Loucy (cell line): ENCODE measurements around the gene NEO1.

Source experiments
- H2AFZ ChIP-seq: fragments of 200-600 bp; sonication (generic); 2 replicates; pipeline ENCODE4 v1.6.0; 2016; ENCODE audit warnings: antibody characterized with exemption, mild to moderate bottlenecking, low read length, moderate library complexity
- H3F3A ChIP-seq: fragments of 200-600 bp; 2 replicates; pipeline ENCODE4 v1.6.0; 2016; ENCODE audit warnings: antibody characterized with exemption, low read depth, mild to moderate bottlenecking
- H3K27me3 ChIP-seq: fragments of 200-600 bp; sonication (generic); 2 replicates; pipeline ENCODE4 v1.6.1; 2014; ENCODE audit warnings: low read length, mild to moderate bottlenecking; ENCODE audit not compliant: insufficient read depth, poor library complexity, severe bottlenecking
- H3K36me3 ChIP-seq: fragments of 200-600 bp; sonication (generic); 2 replicates; pipeline ENCODE4 v1.6.1; 2016; ENCODE audit warnings: low read length; ENCODE audit not compliant: insufficient read depth
- H3K4me1 ChIP-seq: fragments of 200-600 bp; sonication (generic); 2 replicates; pipeline ENCODE4 v1.5.1; 2014; ENCODE audit warnings: low read length, mild to moderate bottlenecking; ENCODE audit not compliant: insufficient read depth, poor library complexity, severe bottlenecking
- H3K4me2 ChIP-seq: fragments of 200-600 bp; sonication (generic); 2 replicates; pipeline ENCODE4 v1.6.0; 2014; ENCODE audit warnings: antibody characterized with exemption, low read length, low read depth, mild to moderate bottlenecking; ENCODE audit not compliant: poor library complexity, severe bottlenecking
- H3K4me3 ChIP-seq: fragments of 200-600 bp; sonication (generic); 2 replicates; pipeline ENCODE4 v1.5.1; 2014; ENCODE audit warnings: low read length, mild to moderate bottlenecking, mixed read lengths; ENCODE audit not compliant: poor library complexity, severe bottlenecking
- H3K79me2 ChIP-seq: fragments of 200-600 bp; sonication (generic); 2 replicates; pipeline ENCODE4 v1.6.1; 2014; ENCODE audit warnings: low read length; ENCODE audit not compliant: insufficient read depth
- H3K9ac ChIP-seq: fragments of 200-600 bp; sonication (generic); 2 replicates; pipeline ENCODE4 v1.6.0; 2014; ENCODE audit warnings: mild to moderate bottlenecking, low read depth, low read length, moderate library complexity; ENCODE audit not compliant: poor library complexity, severe bottlenecking
- H3K9me2 ChIP-seq: fragments of 200-600 bp; sonication (generic); replicated peaks from 2 replicates; pipeline ENCODE4 v1.6.1; 2016; ENCODE audit warnings: low read depth, low read length, mixed read lengths
- H3K9me3 ChIP-seq: fragments of 200-600 bp; sonication (generic); 2 replicates; pipeline ENCODE4 v1.6.1; 2014; ENCODE audit warnings: mild to moderate bottlenecking, antibody characterized with exemption, low read length, low read depth; ENCODE audit not compliant: insufficient read depth
- H4K20me1 ChIP-seq: fragments of 200-600 bp; sonication (generic); 2 replicates; pipeline ENCODE4 v1.6.0; 2014; ENCODE audit warnings: antibody characterized with exemption, low read length, mild to moderate bottlenecking; ENCODE audit not compliant: insufficient read depth, poor library complexity, severe bottlenecking
- EZH2phosphoT487 ChIP-seq: fragments of 200-600 bp; IDR thresholded peaks from 2 replicates; pipeline ENCODE4 v1.6.1; 2018; ENCODE audit warnings: antibody characterized with exemption, mild to moderate bottlenecking, moderate library complexity, borderline replicate concordance
- TF ChIP-seq, protein P1 (sequence below): fragments of 200-600 bp; sonication (generic); conservative IDR thresholded peaks from 2 replicates; pipeline ENCODE4 v1.5.1; 2014; ENCODE audit warnings: mild to moderate bottlenecking, antibody characterized with exemption, low read length

Gene NEO1

DNA sequence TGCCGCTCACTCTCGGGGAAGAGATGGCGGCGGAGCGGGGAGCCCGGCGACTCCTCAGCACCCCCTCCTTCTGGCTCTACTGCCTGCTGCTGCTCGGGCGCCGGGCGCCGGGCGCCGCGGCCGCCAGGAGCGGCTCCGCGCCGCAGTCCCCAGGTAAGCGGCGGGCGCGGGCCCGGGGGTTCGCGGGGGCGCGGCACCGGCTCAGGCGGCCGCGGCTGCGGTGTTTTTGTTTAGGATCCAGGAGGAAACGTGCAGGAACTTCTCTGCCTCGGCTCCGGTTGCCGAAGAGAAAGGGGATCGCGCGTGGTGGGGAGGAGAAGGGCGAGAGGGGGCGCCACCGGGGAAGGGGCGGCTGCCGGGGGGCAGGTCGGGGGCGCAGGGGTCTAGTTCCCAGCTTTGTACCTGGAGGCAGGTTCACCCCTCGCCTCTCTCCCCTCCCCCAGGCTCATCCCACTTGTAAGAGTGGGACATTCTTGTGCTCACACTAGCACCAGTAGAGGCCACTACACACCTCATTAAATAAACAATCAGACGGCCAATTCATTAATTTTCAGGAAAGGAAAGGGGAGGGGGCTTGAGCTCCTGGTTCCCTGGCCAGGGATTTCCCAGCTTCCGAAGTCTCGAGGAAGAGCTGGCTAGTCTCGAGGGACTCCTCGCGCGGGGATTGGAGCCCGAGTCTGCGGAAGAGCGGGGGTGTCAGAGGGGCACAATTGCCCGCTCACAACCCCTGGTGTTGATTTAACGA lies 562 bp downstream of the NEO1 start:
- H4K20me1 ChIP-seq, result no peaks in the 10 kb centered on the region
- H3K9me2 ChIP-seq, result no peaks in the 10 kb centered on the region
- H3K36me3 ChIP-seq, result no peaks in the 10 kb centered on the region
- no peak overlapping the region for H3K9ac ChIP-seq
- H3K27me3 ChIP-seq, result peaks cover 44% of the 10 kb centered on the region
- no peaks in the 10 kb centered on the region for H3K79me2 ChIP-seq
- H3K4me3 ChIP-seq, result peak overlapping the region; percentile 72
- no peaks in the 10 kb centered on the region for H3K9me3 ChIP-seq
- H3K4me2 ChIP-seq, result peak overlapping the region; percentile 60
- H3K4me1 ChIP-seq, result peaks cover 7% of the 10 kb centered on the region
- TF ChIP-seq, protein P1, sequence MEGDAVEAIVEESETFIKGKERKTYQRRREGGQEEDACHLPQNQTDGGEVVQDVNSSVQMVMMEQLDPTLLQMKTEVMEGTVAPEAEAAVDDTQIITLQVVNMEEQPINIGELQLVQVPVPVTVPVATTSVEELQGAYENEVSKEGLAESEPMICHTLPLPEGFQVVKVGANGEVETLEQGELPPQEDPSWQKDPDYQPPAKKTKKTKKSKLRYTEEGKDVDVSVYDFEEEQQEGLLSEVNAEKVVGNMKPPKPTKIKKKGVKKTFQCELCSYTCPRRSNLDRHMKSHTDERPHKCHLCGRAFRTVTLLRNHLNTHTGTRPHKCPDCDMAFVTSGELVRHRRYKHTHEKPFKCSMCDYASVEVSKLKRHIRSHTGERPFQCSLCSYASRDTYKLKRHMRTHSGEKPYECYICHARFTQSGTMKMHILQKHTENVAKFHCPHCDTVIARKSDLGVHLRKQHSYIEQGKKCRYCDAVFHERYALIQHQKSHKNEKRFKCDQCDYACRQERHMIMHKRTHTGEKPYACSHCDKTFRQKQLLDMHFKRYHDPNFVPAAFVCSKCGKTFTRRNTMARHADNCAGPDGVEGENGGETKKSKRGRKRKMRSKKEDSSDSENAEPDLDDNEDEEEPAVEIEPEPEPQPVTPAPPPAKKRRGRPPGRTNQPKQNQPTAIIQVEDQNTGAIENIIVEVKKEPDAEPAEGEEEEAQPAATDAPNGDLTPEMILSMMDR, result peak; percentile 42
- no peak for TF ChIP-seq EZH2phosphoT487
- peak overlapping the region; percentile 64 for H2AFZ ChIP-seq
- no peaks in the 10 kb centered on the region for H3F3A ChIP-seq

DNA sequence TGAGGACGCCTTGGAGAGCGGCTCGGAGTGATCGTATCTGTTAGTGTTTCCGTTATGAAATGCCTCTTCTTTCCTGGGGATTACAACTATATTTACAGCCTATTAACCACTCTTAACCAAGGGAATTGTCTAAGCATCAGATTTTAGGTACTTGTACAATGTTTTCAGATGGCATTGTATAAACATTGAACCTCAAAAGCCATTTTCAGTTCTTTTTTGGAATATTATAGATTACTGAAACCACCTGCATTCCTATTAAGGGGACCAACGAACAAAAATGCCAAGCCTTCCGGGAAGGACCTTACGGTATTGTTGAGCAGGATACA lies 1.1 kb downstream of the NEO1 start:
- H3K27me3 ChIP-seq, result peaks cover 44% of the 10 kb centered on the region

DNA sequence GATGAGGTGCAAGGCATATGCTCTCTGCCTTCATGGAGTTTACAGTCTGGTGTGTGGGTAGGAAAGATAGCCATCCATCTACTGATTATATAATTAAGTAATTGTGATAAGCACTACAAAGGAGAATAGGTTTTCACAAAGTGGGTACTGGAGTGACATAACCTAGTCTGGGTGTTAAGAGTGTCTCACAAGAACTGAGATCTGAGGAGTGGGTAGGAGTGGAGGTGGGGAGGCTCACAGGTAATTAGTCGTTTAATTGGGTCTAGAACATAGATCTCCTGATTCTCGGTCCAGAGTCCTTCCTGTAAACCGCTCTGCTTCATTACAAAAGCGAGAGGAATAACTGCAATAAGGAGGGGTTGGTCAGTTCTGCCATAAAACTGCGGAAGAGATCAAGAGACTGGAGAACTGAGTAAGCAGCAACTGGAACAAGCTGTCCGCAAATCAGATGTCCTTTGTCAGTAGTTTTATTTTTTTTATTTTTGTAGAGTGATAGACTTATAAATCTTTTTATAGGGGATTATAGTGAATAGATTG lies 2.2 kb downstream of the NEO1 start:
- H3K9me3 ChIP-seq, result no peaks in the 10 kb centered on the region
- peaks cover 7% of the 10 kb centered on the region for H3K4me1 ChIP-seq
- H3K9ac ChIP-seq, result no peak overlapping the region
- no peak overlapping the region for H3K4me3 ChIP-seq
- peaks cover 44% of the 10 kb centered on the region for H3K27me3 ChIP-seq
- no peak overlapping the region for H3K4me2 ChIP-seq
- no peaks in the 10 kb centered on the region for H4K20me1 ChIP-seq
- no peaks in the 10 kb centered on the region for H3F3A ChIP-seq
- no peaks in the 10 kb centered on the region for H3K36me3 ChIP-seq
- no peak overlapping the region for H2AFZ ChIP-seq
- no peaks in the 10 kb centered on the region for H3K79me2 ChIP-seq
- no peaks in the 10 kb centered on the region for H3K9me2 ChIP-seq
- TF ChIP-seq, protein P1, result no peak

More for the DNA sequence above, 1.1 kb downstream of the NEO1 start:
- Histone ChIP-seq H3K4me1 (peaks cover 7% of the 10 kb centered on the region), H3K9me3 (no peaks in the 10 kb centered on the region), H2AFZ (peak overlapping the region; percentile 64), H3K36me3 (no peaks in the 10 kb centered on the region), H4K20me1 (no peaks in the 10 kb centered on the region), H3K4me3 (peak overlapping the region; percentile 72), H3K9me2 (no peaks in the 10 kb centered on the region), H3K4me2 (peak overlapping the region; percentile 60), H3K79me2 (no peaks in the 10 kb centered on the region), H3F3A (no peaks in the 10 kb centered on the region), H3K9ac (no peak overlapping the region)
- TF ChIP-seq EZH2phosphoT487, result no peak
- TF ChIP-seq, protein P1, result no peak
